Vagina (tissue), 2 donors: ENCODE data around the gene UPF1.

Experiments used
- POLR2A ChIP-seq, 2 donors: fragments of 450-650 bp; IDR thresholded peaks; one replicate each; pipeline ENCODE4 v1.6.1; 2017; ENCODE audit warnings: antibody characterized with exemption in 2 of 2, mild to moderate bottlenecking in 2 of 2, moderate library complexity in 2 of 2
- POLR2AphosphoS5 ChIP-seq, 2 donors: sonication (generic); formaldehyde crosslinking; IDR thresholded peaks; one replicate each; pipeline ENCODE4 v1.9.0; 2017; ENCODE audit warnings: antibody characterized with exemption in 2 of 2, mild to moderate bottlenecking in 2 of 2, low read depth in 1 of 2; ENCODE audit not compliant: insufficient read depth in 1 of 2
- TF ChIP-seq, protein P1 (sequence below), 3 experiments: fragments of 450-650 bp in 2 of 3; fragments of 200-600 bp in 1 of 3; sonication (generic) in 1 of 3; IDR thresholded peaks; one replicate each; pipeline ENCODE4 v1.5.1; 2017 to 2019; ENCODE audit warnings: antibody characterized with exemption in 3 of 3, mild to moderate bottlenecking in 2 of 3, moderate library complexity in 2 of 3

DNA sequence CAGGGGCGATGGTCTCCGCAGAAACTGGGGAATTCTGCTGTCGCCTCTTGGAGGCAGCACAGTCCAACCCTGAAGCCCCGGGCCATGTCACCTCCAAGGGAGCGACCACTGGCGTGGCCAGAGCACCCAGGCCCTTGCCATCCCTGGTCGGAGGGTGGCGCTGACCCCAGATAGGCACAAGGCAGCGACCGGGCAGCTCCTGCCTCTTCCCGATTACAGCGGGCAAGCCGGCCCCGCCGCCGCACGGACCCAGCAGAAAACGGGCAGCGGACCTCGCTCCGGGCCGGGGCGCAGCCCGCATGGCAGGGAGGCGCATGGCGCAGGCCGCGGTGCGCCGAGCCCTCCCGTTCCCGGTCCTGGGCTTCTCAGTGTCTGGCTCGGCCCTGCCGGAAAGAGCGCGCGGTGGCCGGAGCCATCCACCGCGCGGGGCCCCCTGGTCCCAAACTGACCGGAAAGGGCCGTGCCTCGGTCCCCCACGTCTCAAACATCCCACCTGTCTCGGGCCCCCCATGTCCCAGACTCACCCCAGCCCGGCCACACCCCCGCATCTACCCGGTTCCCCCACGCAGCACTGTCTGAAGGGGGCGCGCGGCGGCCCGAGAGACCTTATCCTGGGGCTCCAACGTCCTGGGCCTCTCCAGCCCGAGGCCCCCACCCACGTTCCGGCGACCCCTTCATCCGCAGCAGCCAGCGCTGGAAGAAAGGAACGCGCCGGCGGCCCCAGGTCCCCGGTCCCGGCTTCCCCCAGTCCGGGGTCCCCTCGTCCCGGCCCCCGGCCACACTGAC is 63.5 kb downstream of the UPF1 start:
- TF ChIP-seq, protein P1, sequence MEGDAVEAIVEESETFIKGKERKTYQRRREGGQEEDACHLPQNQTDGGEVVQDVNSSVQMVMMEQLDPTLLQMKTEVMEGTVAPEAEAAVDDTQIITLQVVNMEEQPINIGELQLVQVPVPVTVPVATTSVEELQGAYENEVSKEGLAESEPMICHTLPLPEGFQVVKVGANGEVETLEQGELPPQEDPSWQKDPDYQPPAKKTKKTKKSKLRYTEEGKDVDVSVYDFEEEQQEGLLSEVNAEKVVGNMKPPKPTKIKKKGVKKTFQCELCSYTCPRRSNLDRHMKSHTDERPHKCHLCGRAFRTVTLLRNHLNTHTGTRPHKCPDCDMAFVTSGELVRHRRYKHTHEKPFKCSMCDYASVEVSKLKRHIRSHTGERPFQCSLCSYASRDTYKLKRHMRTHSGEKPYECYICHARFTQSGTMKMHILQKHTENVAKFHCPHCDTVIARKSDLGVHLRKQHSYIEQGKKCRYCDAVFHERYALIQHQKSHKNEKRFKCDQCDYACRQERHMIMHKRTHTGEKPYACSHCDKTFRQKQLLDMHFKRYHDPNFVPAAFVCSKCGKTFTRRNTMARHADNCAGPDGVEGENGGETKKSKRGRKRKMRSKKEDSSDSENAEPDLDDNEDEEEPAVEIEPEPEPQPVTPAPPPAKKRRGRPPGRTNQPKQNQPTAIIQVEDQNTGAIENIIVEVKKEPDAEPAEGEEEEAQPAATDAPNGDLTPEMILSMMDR (IDR thresholded peaks at IDR 0.05) = no peak
- no peak for TF ChIP-seq POLR2AphosphoS5 (IDR thresholded peaks at IDR 0.05; ENCODE audit: insufficient read depth in 1 of 2, low read depth in 1 of 2)
- TF ChIP-seq POLR2A (IDR thresholded peaks at IDR 0.05) = no peak
